ENCODE data around the gene POGK. TPM values are rescaled to one million over a fixed set of nuclear protein-coding genes. Genes with fewer than 3 reads are reported as not detected.

POGK gene
- total and polyA plus RNA-seq, 10 of the 15 experiments (the other 5 are each of a cell fraction or from before 2014, with no cell fraction given): 5.3 to 34.6 (median 18.7) TPM

GRCh38 chr1:166905136-166905535, 65.9 kb downstream of the POGK start:
- Histone ChIP-seq H3K27ac (ENCODE audit: control insufficient read depth, insufficient read depth) (no peak overlapping the region), H3K9me3 (replicated peaks; ENCODE audit: control insufficient read depth, insufficient read depth, low read length) (no peaks in the 10 kb centered on the region), H3K4me1 (ENCODE audit: control insufficient read depth, insufficient read depth, low read length) (peaks cover 5% of the 10 kb centered on the region; the same call in 1 of the 2 replicates), H3K79me2 (ENCODE audit: control insufficient read depth, insufficient read depth, low read length) (no peaks in the 10 kb centered on the region), H3K9ac (ENCODE audit: control insufficient read depth, insufficient read depth, low read length) (no peak overlapping the region), H3K4me2 (ENCODE audit: control insufficient read depth, insufficient read depth) (no peak overlapping the region), H3K27me3 (replicated peaks in 1 of 2; ENCODE audit: control insufficient read depth in 2 of 2, insufficient read depth in 2 of 2, low read length in 1 of 2) (no peaks in the 10 kb centered on the region), H3K36me3 (ENCODE audit: control insufficient read depth in 2 of 2, insufficient read depth in 2 of 2, low read length in 1 of 2) (no peaks in the 10 kb centered on the region), H3K4me3 (no peak overlapping the region), H2AFZ (ENCODE audit: control insufficient read depth, low read depth, low read length) (no peak overlapping the region), H4K20me1 (ENCODE audit: control insufficient read depth, insufficient read depth) (no peaks in the 10 kb centered on the region)
- no TSS peak for BruUV-seq (replicated peaks)
- ChIA-PET SMC1A (ENCODE audit: uncharacterized antibody, unreplicated experiment) (interaction anchor here (19.2 kb wide), 1 partner anchor 155 kb away, joined by 384 read pairs; no protein-coding TSS in a partner anchor), CTCF (interaction anchor here (0.9 to 17.1 kb wide), 2 partner anchors 153 to 635 kb away, joined by 3 to 734 read pairs; no protein-coding TSS in a partner anchor), RAD21 (ENCODE audit: unreplicated experiment) (interaction anchor here (10.5 kb wide), 1 partner anchor 154 kb away, joined by 305 read pairs; no protein-coding TSS in a partner anchor), POLR2A (interaction anchor here (0.5 kb wide), 1 partner anchor 626 kb away, joined by 3 read pairs; no protein-coding TSS in a partner anchor)
- DNase-seq (ENCODE audit: low read depth, low spot score): no peak
- FAIRE-seq: no peak
- WGBS (ENCODE audit: insufficient coverage, insufficient replicate concordance, low lambda C conversion rate, missing lambda C conversion rate): 3% methylated on average over 2 of the region's 2 CpGs
- in situ Hi-C loops (cut with MboI): no loop called here
- intact Hi-C loops (cut with micrococcal nuclease; ENCODE audit: unreplicated experiment): no loop called here
- ATAC-seq: no peak
- TF ChIP-seq IRF5 (IDR thresholded peaks at IDR 0.05; ENCODE audit: borderline replicate concordance) (no peak), MAX (IDR thresholded peaks at IDR 0.05; ENCODE audit: low read depth, low read length) (no peak)

GRCh38 chr1:166905900-166906299, 66.6 kb downstream of the POGK start:
- Histone ChIP-seq H2AFZ (ENCODE audit: control insufficient read depth, low read depth, low read length) (no peak overlapping the region), H3K79me2 (ENCODE audit: control insufficient read depth, insufficient read depth, low read length) (no peaks in the 10 kb centered on the region), H3K36me3 (ENCODE audit: control insufficient read depth in 2 of 2, insufficient read depth in 2 of 2, low read length in 1 of 2) (no peaks in the 10 kb centered on the region), H4K20me1 (ENCODE audit: control insufficient read depth, insufficient read depth) (no peaks in the 10 kb centered on the region), H3K4me3 (no peak overlapping the region), H3K9me3 (replicated peaks; ENCODE audit: control insufficient read depth, insufficient read depth, low read length) (no peaks in the 10 kb centered on the region; the same call in 2 of the 3 replicates), H3K27ac (ENCODE audit: control insufficient read depth, insufficient read depth) (no peak overlapping the region), H3K4me2 (ENCODE audit: control insufficient read depth, insufficient read depth) (no peak overlapping the region), H3K4me1 (ENCODE audit: control insufficient read depth, insufficient read depth, low read length) (peaks cover 5% of the 10 kb centered on the region; the same call in 1 of the 2 replicates), H3K9ac (ENCODE audit: control insufficient read depth, insufficient read depth, low read length) (no peak overlapping the region), H3K27me3 (replicated peaks in 1 of 2; ENCODE audit: control insufficient read depth in 2 of 2, insufficient read depth in 2 of 2, low read length in 1 of 2) (no peaks in the 10 kb centered on the region)
- FAIRE-seq (no peak), DNase-seq (ENCODE audit: low read depth, low spot score) (no peak), ATAC-seq (no peak)
- no TSS peak for BruUV-seq (replicated peaks)
- ChIA-PET CTCF (interaction anchor here (0.9 to 17.1 kb wide), 2 partner anchors 153 to 634 kb away, joined by 3 to 734 read pairs; no protein-coding TSS in a partner anchor), POLR2A (no interaction called here), SMC1A (ENCODE audit: uncharacterized antibody, unreplicated experiment) (interaction anchor here (0.6 to 19.2 kb wide), 3 partner anchors 8 to 154 kb away, joined by 3 to 384 read pairs (median 3); no protein-coding TSS in a partner anchor), RAD21 (ENCODE audit: unreplicated experiment) (interaction anchor here (10.5 kb wide), 1 partner anchor 153 kb away, joined by 305 read pairs; no protein-coding TSS in a partner anchor)
- intact Hi-C loops (cut with micrococcal nuclease; ENCODE audit: unreplicated experiment) (no loop called here), in situ Hi-C loops (cut with MboI) (no loop called here)
- WGBS (ENCODE audit: insufficient coverage, insufficient replicate concordance, low lambda C conversion rate, missing lambda C conversion rate): 100% methylated on average over 3 of the region's 3 CpGs
- no peak for TF ChIP-seq ZNF207 (IDR thresholded peaks at IDR 0.05; ENCODE audit: borderline replicate concordance)
- TF ChIP-seq ZBED1 (IDR thresholded peaks at IDR 0.05; ENCODE audit: borderline replicate concordance): no peak
- no peak for TF ChIP-seq GABPA (IDR thresholded peaks at IDR 0.05; ENCODE audit: low read depth)

Other genes with a start within 250 kb of the POGK start
- 18.6 and 21.3 TPM in 2 replicates for gene TADA1, start 36.8 kb downstream of the POGK start, total RNA-seq (2014; rRNA removed)
- gene TADA1, start 36.8 kb downstream of the POGK start, total RNA-seq (2014; rRNA removed; fragmentation: Illumina TruSeq; extraction: Trizol): 20.6 and 20.7 TPM in 2 replicates
- 15.1 and 15.2 TPM in 2 replicates for gene TADA1, start 36.8 kb downstream of the POGK start, total RNA-seq (2021)
- 34.6 and 36.4 TPM in 2 replicates for gene TADA1, start 36.8 kb downstream of the POGK start, polyA plus RNA-seq (2011; rRNA removed)
- 25.9 and 31.1 TPM in 2 replicates for gene TADA1, start 36.8 kb downstream of the POGK start, polyA plus RNA-seq (2014; fragmentation: Illumina TruSeq; extraction: Trizol)
- gene TADA1, start 36.8 kb downstream of the POGK start, polyA plus RNA-seq (2014; fragmentation: Nextera tagmentation; extraction: Ambion mirVana): 10 to 100 TPM; 31.5 to 38.6 TPM
- gene TADA1, start 36.8 kb downstream of the POGK start, polyA plus RNA-seq (2014; rRNA removed): 13.1 and 15.3 TPM in 2 replicates
- 10 to 100 TPM; 27.1 to 30.2 TPM for gene TADA1, start 36.8 kb downstream of the POGK start, polyA plus RNA-seq (2016; fragmentation: Nextera tagmentation; extraction: Ambion mirVana)
- 4.8 and 4.9 TPM in 2 replicates for gene ILDR2, start 136.1 kb downstream of the POGK start, total RNA-seq (2014; rRNA removed)
- 3.2 and 4.2 TPM in 2 replicates for gene ILDR2, start 136.1 kb downstream of the POGK start, total RNA-seq (2014; rRNA removed; fragmentation: Illumina TruSeq; extraction: Trizol)
- 5.3 and 5.4 TPM in 2 replicates for gene ILDR2, start 136.1 kb downstream of the POGK start, total RNA-seq (2021)
- 0.03 and 0.05 TPM in 2 replicates for gene ILDR2, start 136.1 kb downstream of the POGK start, polyA plus RNA-seq (2011; rRNA removed)
- gene ILDR2, start 136.1 kb downstream of the POGK start, polyA plus RNA-seq (2014; fragmentation: Illumina TruSeq; extraction: Trizol): 4.3 and 4.7 TPM in 2 replicates
- under 1 TPM; 0.27 to 0.56 TPM for gene ILDR2, start 136.1 kb downstream of the POGK start, polyA plus RNA-seq (2014; fragmentation: Nextera tagmentation; extraction: Ambion mirVana)
- gene ILDR2, start 136.1 kb downstream of the POGK start, polyA plus RNA-seq (2014; rRNA removed): 1.9 and 2.7 TPM in 2 replicates
- gene ILDR2, start 136.1 kb downstream of the POGK start, polyA plus RNA-seq (2016; fragmentation: Nextera tagmentation; extraction: Ambion mirVana): 1 to 10 TPM in 1 of 2 experiments, under 1 TPM in 1; 0.74 to 1.0 TPM
- gene MAEL, start 149.8 kb downstream of the POGK start, total RNA-seq (2014; rRNA removed): 0.11 and 0.16 TPM in 2 replicates
- gene MAEL, start 149.8 kb downstream of the POGK start, total RNA-seq (2014; rRNA removed; fragmentation: Illumina TruSeq; extraction: Trizol): 0.14 and 0.40 TPM in 2 replicates
- gene MAEL, start 149.8 kb downstream of the POGK start, total RNA-seq (2021): 0.10 and 0.27 TPM in 2 replicates
- gene MAEL, start 149.8 kb downstream of the POGK start, polyA plus RNA-seq (2011; rRNA removed): not detected in 2 replicates
- 0.34 and 0.44 TPM in 2 replicates for gene MAEL, start 149.8 kb downstream of the POGK start, polyA plus RNA-seq (2014; fragmentation: Illumina TruSeq; extraction: Trizol)
- under 1 TPM; 0.11 to 0.43 TPM for gene MAEL, start 149.8 kb downstream of the POGK start, polyA plus RNA-seq (2014; fragmentation: Nextera tagmentation; extraction: Ambion mirVana)
- 0.10 and 0.17 TPM in 2 replicates for gene MAEL, start 149.8 kb downstream of the POGK start, polyA plus RNA-seq (2014; rRNA removed)
- under 1 TPM in 1 of 2 experiments, not detected in 1; 0.31 TPM for gene MAEL, start 149.8 kb downstream of the POGK start, polyA plus RNA-seq (2016; fragmentation: Nextera tagmentation; extraction: Ambion mirVana)